ENCODE results near the gene ZFAND3.

DNA sequence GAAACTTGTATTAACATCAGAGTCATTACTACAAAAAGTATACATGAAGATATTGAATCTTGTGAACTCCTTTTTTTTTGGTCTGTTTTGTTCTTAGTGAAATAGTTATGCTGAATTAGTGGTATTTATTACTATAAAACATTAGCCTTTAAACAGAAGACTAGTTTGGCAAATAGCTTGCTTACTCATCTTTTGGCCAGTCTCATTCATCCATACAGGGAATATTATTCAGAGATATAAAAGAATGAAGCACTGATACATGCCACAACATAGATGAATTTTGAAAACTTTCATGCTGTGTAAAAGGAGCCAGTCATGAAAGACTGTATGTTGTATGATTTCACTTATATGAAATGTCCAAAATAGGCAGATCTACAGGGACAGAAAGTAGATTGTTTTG lies 205.9 kb downstream of the ZFAND3 start:
- no peak for TF ChIP-seq EZH2phosphoT487 (IDR thresholded peaks at IDR 0.05; ENCODE audit: low read depth, severe bottlenecking, unreplicated experiment)
- TF ChIP-seq, protein P1, sequence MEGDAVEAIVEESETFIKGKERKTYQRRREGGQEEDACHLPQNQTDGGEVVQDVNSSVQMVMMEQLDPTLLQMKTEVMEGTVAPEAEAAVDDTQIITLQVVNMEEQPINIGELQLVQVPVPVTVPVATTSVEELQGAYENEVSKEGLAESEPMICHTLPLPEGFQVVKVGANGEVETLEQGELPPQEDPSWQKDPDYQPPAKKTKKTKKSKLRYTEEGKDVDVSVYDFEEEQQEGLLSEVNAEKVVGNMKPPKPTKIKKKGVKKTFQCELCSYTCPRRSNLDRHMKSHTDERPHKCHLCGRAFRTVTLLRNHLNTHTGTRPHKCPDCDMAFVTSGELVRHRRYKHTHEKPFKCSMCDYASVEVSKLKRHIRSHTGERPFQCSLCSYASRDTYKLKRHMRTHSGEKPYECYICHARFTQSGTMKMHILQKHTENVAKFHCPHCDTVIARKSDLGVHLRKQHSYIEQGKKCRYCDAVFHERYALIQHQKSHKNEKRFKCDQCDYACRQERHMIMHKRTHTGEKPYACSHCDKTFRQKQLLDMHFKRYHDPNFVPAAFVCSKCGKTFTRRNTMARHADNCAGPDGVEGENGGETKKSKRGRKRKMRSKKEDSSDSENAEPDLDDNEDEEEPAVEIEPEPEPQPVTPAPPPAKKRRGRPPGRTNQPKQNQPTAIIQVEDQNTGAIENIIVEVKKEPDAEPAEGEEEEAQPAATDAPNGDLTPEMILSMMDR (IDR thresholded peaks at IDR 0.05; ENCODE audit: poor library complexity), result no peak

Data from hepatocyte (in vitro differentiated cells).